HG03378 (cell line): ENCODE results near the gene PDK2.
"Not testable (repeated sequence)": the region's sequence is repeated elsewhere in the genome, so short reads cannot be mapped to it uniquely, and the experiment has no call there.

Source experiments
- ATAC-seq: cut with Tn5 transposase; IDR thresholded peaks from one replicate; pipeline ENCODE4 v1.9.1; 2021; ENCODE audit warnings: mild to moderate bottlenecking, moderate library complexity; ENCODE audit not compliant: unreplicated experiment

PDK2 gene

DNA sequence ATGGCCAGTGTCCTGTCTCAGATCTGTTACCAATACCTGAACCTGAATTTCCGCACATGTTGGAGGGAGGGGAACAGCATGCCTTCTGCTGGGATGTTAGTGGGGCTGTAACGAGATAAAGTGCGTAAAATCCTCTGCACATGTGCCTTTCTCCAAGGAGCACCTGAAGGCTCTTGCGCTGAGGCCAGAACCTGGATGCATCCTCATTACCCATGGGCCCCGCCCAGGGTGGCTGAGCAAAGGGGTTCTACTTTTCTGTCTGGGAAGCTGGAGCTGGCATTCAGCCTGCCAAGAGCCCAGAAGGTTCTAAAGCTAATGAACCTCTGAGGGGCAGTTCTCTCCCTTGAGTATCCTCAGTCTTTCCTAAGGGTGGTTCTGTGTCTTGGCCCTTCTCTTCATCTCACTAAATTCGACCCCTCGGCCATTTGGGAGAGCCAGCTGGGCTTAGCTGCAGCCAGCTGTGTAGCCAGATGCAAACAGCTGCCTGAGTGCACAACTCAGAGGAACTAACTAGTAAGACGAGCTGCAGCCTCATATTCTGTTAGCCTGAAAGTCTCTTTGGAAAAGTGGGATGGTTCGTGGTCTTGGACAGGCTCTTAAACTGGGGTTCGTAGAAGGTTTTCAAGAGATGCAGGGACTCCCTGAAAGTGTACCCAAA is 36.7 kb upstream of the PDK2 start:
- ATAC-seq = no peak

DNA sequence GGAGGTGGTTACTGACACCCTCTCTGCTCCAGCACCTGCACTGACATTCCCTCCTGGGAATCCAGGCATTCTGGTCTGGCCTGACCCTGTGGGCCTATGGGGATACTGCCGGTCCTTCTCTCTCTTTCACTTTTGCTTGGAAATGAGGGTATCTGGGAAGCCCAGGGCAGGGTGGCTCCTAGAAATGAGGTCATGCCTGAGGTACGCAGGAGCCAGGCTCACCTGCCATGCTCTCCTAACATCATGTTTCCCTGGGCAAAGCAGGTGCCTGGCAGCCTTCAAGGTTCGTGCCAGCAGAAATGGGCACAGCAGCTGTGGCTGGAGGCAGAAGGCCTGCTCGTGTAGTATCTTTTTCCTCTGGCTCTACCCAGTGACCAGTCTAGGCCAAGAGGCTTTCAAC is 35.9 kb upstream of the PDK2 start:
- no peak for ATAC-seq

DNA sequence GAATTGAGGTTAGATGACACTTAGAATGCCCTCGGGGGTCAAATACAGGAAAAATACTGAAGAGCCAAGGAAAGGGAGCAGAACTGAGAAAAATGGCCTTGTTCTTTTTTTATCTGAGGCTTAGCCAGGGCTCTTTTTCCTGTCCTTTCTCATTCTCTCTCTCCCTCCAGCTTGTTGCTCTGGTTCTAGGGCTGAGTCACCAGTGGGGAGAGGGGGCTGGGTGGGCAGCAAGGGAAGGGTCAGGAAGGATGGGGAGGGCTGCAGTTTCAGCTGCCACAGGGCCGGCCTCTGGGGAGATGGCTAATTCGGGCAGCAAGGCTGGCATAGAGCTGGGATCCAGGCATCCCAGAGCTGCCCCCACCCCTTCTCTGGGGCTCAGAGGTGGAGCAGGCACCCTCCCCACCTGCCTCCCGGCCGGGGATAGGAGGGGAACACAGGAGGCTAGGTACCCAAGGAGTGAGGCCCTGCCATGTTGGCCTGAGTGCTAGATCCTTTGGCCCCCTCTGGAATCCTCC is 35.3 kb upstream of the PDK2 start:
- ATAC-seq = no peak

DNA sequence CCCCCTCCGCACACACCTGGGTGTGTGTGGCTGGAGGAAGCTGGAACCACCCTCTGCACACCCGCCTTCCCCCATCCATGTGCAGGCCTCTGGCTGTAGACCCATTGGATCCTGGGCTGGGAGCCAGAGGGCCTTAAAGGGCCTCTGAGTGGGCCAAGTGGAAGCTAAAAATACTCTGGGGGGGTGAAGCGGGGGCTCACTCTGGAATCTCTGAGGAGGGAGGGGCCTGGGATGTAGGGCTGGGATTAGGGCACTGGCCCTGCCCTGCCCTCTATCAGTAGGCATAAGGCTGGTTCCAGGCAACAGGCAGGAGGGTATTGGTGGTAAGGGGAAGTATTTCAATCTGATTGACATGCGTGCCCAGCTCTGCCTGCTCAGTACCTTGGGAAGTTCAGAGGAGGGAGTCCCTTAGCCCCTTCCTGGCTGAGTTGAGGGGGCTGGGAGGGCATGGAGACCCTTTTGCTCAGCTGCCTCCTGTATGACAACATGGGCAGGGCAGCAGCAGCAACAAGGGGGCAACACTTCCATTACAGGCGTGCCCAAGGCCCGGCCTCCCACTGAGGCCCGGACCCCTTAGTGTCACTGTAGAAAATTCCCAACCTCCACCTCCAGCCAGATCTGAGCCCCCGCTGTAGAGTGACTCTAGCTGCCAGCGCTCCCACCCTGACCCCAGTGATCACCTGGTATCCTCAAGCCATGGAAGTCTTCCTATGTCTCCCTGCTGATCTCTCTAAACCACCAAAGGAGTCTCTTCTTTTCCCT is 34.0 kb upstream of the PDK2 start:
- no peak for ATAC-seq

DNA sequence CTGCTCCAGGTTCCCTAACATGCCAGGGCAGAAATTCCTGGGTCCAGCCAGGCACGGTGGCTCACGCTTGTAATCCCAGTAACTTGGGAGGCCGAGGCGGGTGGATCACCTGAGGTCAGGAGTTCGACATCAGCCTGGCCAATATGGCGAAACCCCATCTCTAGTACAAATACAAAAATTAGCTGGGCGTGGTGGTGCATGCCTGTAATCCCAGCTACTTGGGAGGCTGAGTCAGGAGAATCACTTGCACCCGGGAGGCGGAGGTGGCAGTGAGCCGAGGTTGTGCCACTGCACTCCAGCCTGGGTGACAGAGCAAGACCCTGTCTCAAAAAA is 33.5 kb upstream of the PDK2 start:
- ATAC-seq = not testable (repeated sequence)

DNA sequence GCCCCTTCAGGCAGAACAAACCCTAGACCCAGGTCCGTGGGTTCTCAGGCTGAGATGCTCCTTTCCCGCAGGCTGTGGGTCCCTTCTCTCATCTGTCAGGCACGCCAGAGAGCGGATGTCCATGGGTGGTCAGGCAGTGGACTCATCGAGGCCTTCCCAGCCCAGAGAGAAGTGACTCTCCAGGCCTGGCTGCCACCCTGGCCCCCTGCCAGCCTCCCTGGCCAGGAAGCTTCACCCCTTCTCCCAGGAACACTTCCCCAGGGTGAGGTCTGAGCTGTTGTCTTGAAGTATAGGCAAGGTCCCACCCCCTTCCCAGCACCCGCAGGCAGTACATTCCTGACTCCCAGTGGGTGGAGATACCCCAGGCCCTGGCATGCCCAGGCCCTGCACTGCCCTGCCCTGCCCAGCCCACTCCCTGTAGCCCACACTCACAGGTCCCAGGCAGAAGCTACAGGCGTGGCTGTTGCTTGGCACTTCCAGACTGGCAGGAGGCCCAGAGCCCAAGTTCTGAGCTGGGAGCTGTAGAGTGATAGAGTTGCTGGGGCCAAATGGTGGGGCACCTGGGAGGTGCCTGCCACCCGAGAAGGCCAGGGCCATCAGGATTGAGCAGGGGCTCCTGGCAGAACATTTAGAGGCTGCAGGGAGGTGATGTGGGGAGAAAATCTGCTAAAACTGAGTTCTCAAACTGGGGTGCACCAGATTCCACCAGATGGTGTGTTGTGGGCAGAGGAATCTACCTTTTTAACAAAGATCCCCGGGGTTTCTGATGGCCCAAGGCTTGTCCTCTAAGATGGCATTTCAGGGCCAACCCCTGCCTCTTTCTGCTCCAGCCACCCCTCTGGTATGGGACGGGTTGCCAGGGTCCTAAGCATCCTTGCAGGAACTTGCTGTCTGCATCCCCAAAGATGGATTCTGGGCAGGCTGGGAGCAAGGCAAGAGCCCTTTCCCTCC is 32.6 kb upstream of the PDK2 start:
- no peak for ATAC-seq

DNA sequence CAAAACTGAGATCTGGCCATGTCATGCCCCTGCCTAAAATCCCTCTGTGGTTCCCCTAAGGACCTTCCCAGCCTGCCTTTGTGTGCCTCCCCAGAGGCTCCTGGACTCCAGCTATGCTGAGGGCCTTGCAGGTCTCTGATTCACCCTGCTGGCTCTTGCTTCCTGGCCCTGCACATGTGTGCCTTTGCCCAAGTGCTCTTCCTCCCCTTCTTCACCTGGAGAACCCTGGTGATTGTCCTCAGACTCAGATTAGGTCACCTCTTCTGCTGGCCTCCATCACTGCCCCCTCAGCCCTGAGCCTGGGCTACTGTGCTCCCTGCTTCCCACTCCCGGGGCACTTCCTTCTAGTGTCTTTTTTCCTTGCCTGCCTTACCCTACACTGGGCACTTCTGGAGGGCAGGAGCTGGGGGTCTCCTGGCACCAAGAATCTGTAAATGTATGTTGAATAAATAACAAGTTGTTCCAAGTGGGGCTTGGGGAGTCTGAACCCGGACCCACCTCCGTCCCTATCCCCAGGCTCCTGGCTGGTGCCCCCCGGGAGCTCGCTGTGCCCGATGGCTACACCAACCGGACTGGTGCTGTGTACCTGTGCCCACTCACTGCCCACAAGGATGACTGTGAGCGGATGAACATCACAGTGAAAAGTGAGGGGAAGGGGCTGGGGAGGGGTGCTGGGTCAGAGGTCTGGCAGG is 31.4 kb upstream of the PDK2 start:
- ATAC-seq = no peak

DNA sequence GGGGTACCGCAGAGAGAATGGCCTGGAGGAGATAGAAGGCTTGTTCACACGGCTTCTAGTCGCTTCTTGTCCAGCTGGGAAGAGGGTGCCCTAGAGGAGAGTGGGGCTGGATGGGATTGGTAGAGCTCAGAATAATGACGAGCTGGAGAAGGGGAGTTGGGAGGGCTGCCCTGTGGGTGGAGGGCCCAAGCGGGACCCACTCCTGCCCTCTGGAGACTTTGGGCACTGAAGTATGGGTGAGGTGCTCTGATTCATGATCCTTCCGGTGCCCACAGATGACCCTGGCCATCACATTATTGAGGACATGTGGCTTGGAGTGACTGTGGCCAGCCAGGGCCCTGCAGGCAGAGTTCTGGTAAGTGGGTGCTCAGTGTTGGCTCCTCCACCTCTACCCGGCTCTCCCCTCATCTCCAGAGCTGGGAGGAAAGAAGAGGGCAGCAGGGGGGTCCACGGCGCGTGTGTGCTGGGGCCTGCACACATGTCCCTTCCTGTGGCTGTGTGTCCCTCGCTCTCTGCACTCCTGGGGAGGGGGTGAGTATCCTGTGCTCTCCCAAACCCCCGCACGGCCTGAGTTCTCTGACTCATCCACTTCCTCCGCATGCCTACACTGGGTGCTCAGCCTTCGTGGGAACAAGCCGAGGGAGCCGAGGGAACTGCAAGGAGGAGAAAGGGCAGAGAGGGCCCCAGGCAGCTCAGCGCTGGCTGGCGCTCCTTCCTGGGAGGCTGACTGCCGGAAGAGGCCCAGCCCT is 30.7 kb upstream of the PDK2 start:
- ATAC-seq = no peak

DNA sequence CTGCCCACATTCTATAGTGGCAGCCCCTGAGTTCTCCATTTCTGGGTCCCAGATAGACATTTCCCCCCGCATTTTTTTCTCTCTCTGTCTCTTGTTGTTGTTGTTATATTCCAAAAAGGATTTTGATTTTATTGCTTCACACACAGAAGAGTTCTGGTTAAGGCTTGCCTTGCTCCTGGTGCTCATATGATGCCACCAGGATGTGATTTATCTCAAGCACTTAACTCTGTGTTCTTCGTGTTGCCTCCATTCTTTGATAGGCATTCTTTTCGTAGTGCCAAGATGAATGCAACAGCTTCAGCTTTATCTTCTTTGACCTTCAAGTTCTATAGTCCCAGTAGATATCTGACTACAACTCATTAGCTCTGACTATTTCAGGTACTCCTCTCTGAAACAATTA is 30.1 kb upstream of the PDK2 start:
- no peak for ATAC-seq

DNA sequence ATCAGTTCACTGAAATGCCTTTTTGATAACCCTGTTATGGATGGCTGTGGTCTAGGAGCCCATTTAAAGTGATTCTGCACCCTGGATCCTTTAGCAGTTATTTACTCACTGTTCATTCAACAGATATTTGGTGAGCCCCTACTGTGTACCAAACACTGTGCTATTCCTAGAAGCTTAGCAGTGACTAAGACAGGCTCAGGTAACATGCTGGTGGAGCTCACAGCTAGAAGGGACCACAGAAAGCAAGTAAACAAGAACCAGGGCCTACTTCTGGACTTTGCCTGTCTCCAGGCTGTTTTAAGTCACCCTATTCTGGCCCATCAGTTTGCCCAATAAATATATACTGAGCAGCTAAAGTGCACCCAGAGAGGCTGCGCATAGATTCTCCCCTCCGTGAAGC is 28.2 kb upstream of the PDK2 start:
- no peak for ATAC-seq

DNA sequence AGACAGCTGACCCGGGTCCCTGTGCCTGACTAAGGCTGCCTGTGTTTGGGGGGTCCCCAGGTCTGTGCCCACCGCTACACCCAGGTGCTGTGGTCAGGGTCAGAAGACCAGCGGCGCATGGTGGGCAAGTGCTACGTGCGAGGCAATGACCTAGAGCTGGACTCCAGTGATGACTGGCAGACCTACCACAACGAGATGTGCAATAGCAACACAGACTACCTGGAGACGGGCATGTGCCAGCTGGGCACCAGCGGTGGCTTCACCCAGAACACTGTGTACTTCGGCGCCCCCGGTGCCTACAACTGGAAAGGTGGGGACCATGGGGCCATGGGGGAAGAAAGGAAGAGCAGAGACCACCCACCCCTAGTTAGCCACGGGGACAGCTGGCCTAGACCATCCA is 27.2 kb upstream of the PDK2 start:
- no peak for ATAC-seq

DNA sequence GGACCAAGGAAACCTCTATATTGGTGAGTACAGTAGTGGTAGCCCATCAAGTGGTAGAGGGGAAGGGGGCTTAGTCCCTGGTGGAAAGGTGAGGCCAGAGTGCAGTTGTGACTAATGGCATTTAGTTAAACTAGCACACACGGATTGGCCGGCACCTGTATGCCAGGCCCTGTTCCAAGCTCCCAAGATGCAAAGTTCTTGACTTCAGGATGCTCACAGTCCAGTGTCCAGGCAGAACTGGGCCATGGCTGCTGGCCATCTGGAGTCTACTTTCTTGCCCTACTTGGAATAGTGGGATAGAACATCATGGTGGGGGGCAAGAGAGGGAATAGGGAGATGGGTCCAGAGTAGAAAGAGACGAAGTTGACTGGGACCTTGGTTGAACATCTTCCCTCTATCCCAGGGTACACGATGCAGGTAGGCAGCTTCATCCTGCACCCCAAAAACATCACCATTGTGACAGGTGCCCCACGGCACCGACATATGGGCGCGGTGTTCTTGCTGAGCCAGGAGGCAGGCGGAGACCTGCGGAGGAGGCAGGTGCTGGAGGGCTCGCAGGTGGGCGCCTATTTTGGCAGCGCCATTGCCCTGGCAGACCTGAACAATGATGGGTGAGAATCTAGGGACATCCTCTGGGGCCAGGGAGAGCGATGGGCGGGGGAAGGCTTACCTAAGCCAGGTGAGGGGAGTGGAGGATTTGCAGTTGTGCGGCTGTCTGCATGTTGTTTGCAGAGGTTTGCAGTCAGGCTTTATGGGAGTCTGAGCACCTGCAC is 24.1 kb upstream of the PDK2 start:
- ATAC-seq = no peak

DNA sequence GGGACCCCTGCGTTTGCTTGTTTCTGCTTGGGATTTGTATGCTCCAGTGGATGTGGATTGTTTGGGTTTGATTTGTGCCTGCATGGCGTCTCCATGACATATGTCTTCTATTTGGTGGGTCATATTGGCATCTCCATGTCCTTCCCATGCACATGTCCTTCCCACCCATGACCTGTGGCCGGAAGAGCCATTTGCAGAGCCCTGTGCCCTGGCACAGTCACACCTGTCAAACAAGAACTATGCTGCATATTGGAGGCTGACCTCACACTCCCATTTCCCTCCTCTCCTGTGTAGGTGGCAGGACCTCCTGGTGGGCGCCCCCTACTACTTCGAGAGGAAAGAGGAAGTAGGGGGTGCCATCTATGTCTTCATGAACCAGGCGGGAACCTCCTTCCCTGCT is 23.5 kb upstream of the PDK2 start:
- no peak for ATAC-seq

DNA sequence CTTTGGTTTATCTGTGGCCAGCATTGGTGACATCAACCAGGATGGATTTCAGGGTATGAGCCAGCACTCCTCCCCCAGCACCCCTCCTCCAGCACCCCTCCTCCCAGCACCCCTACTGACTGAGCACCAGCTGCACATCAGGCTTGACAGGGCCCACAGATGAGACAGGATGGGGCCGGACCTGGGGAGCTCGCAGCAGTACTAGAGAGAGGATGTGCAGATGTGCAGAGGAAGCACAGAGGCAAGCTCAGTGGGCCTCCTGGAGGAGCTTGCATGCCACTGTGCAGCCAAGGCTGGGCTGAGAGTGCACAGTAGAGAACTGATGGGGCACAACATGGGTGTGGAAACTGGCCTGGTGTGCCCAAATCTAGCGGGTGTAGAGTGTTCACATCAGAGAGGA is 23.0 kb upstream of the PDK2 start:
- ATAC-seq = no peak

DNA sequence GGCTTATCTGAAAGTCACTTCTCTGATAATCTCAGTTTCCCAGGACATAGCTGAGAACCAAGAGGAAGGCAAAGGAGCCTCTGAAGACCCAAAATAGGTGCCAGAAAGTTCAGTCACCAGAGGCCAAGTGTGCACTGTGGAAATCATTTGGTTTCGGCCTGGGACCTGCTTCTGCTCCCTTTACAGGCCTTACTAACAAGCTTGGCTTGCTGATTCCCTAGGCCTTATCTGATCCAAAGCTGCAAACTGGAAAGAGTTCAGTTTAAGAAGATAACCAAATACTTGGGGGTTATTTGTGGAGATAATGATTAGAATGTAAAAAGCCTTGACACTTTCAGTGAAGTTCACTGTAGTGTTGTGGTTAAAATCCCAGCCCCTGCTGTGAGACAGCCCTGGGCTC is 22.2 kb upstream of the PDK2 start:
- ATAC-seq = no peak

DNA sequence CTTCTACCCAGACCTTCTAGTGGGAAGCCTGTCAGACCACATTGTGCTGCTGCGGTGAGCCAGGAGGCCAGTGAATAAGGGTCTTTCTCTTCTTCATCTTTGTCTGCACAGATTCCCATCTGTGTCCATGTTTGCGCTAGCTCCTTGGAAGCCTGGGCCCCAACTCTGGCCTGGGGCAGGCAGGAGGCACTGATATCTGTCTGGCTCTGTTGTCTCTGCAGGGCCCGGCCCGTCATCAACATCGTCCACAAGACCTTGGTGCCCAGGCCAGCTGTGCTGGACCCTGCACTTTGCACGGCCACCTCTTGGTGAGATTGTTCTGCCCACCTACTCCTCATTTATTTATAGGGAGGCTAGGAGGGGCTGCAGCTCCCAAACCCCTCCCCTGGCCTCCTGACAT is 20.9 kb upstream of the PDK2 start:
- no peak for ATAC-seq

DNA sequence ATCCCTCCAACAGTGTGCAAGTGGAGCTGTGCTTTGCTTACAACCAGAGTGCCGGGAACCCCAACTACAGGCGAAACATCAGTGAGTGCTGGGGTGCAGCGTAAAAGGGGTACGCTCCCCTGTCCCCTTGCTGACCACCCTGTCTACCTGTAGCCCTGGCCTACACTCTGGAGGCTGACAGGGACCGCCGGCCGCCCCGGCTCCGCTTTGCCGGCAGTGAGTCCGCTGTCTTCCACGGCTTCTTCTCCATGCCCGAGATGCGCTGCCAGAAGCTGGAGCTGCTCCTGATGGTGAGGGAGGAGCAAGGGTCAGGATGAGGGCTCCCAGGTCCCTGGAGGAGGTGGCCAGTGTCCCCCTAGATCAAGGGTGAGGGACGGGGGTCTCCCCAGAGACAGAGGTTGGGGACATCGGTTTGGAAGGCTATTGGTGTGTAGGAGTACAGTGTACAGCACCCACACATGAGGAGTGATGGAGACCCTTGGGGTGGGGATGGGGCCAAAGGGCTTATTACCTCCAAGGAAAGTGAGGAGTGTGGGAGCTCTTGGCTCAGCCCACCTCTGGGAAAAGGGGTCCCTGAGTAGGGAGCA is 19.6 kb upstream of the PDK2 start:
- ATAC-seq = no peak

DNA sequence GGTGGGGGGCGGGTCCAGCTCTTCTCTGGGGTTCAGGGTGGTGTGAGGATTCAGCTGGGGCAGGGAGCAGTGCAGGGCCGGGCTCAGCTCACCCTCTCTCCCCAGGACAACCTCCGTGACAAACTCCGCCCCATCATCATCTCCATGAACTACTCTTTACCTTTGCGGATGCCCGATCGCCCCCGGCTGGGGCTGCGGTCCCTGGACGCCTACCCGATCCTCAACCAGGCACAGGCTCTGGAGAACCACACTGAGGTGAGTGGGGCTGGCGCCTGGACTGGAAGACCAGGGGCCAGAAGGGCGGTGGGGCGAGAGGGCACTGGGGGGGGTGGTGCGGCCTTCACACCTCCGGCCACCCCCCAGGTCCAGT is 18.9 kb upstream of the PDK2 start:
- no peak for ATAC-seq

DNA sequence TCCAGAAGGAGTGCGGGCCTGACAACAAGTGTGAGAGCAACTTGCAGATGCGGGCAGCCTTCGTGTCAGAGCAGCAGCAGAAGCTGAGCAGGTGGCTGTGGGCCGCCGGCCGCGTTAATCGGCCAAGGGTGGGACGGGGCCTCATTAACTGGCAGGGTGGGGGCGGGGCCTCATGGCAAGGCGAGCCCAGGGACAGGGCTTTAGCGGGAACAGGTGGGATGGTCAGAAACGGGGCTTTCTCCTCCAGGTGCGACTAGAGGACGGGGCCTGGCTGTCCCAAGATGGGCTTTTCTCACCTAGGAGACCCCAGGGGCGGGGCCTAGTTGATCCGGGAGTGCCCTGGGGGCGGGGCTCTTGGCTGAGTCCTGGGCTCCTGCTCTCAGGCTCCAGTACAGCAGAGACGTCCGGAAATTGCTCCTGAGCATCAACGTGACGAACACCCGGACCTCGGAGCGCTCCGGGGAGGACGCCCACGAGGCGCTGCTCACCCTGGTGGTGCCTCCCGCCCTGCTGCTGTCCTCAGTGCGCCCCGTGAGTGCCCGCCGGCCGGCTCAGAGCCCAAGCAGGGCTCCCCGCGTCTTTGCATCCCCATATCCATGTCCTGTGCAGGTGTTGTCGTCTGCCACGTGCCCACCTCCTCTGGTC is 18.4 kb upstream of the PDK2 start:
- ATAC-seq = no peak
